Testis (tissue), 2 donors: ENCODE data around the gene ITSN2.

Experiments used
- CTCF ChIP-seq, 3 experiments: fragments of 450-650 bp in 2 of 3; fragments of 200-600 bp in 1 of 3; sonication (generic) in 1 of 3; IDR thresholded peaks; one replicate each; pipeline ENCODE4 v1.5.1; 2016 to 2019; ENCODE audit warnings: antibody characterized with exemption in 3 of 3, mild to moderate bottlenecking in 2 of 3, moderate library complexity in 1 of 3
- POLR2A ChIP-seq: fragments of 450-650 bp; IDR thresholded peaks from one replicate; pipeline ENCODE4 v1.6.1; 2017; ENCODE audit warnings: antibody characterized with exemption, mild to moderate bottlenecking, moderate library complexity

- TF ChIP-seq CTCF (IDR thresholded peaks at IDR 0.05), result no peak
- no peak for TF ChIP-seq POLR2A
Observed at GRCh38 chr2:24160761-24161160, 199.6 kb downstream of the ITSN2 start.
